Retinal pigment epithelial cell (primary cell): ENCODE data around the gene DNAJC15.
A peak's percentile ranks its signal among the peaks of the same experiment; 100 is the strongest.

ENCODE experiments used
- DNase-seq: peaks from one replicate; pipeline ENCODE4 v3.0.0-alpha.2; 2010; ENCODE audit warnings: low read depth
- H3K4me3 ChIP-seq: 2 replicates; pipeline ENCODE4 v1.5.1; 2011; ENCODE audit warnings: mild to moderate bottlenecking, low read length, control low read depth, moderate library complexity
- CTCF ChIP-seq: conservative IDR thresholded peaks from 2 replicates; pipeline ENCODE4 v1.5.1; 2011; ENCODE audit warnings: low read depth, low read length, control low read depth, inconsistent platforms

DNAJC15 gene

GRCh38 chr13:43141685-43142084 is 118.3 kb downstream of the DNAJC15 start:
- H3K4me3 ChIP-seq: no peak overlapping the region
- TF ChIP-seq CTCF: no peak
- DNase-seq: no peak

- H3K4me3 ChIP-seq: no peak overlapping the region
- no peak for DNase-seq
- no peak for TF ChIP-seq CTCF
Measured at GRCh38 chr13:43143591-43143990, 120.2 kb downstream of the DNAJC15 start.

DNA sequence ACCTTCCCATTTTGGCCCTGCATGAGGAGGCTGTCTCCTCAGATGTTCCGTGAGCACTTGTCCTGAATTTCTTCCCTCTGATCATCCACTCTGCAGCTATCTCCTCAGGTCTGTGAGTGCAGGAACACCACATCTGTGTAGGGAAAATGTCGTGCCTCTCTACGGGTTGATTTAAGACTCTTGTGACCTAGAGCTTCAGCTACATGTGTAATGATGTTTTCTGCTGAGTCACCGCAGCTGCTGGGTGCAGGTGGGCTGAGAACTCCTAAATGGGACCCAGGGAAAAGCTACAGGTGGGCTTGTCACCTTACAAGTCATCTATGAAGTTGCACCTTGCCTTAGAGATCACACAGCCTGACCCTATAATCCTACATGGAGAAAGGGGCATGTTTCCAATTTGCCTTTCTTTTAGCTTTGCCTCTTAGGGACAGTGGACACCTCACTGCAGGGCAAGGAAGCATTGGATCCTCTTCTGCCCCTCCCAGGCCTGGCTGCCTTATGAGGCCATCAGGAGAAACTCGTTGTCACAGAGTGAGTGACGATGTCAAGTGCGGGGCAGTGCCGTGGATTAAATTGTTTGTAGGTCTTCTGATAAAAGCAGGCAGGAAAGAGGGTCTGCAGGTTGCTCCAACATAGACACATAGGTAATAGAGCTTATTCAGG is 122.3 kb downstream of the DNAJC15 start:
- TF ChIP-seq CTCF: no peak
- DNase-seq: no peak
- no peak overlapping the region for H3K4me3 ChIP-seq

GRCh38 chr13:43146400-43146799 is 123.0 kb downstream of the DNAJC15 start:
- TF ChIP-seq CTCF: no peak
- no peak overlapping the region for H3K4me3 ChIP-seq
- no peak for DNase-seq

DNA sequence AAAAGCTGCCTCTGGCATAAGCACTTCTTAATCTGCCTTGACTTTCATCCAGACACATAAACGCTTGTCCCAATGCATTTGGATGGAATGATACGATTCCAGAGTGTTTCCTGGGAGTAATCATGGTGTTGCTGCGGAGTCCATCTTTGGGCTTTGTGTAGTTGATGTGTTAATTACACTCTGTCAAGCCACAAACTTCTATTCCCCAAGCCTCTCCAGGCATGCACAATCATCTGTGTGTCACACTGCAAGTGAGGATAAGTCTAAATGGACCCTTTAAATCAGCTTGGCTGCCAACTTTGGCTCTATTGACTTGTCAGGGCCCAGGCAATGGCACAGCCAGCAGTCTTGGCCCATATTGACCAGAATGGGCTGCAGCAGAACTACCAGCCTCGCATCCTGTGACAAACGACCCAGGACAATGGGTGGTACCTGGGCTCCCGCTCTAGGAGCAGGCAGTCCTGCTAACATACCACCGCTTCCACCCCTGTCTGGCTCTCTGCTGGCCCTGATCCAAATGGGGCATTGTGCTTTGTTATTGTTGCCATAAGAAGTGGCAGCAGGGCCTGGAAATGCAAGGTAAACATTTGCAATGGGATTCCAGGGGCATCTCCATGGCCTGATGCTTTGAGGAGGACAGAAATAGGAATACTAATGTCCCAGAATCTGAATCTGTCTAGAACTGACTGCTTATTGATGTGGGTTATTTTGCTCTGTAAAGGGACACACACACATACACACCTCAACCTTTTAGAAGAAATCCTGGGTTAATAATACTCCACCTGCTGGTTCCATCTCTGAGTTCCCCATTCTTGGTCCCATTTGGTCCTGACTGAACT is 127.2 kb downstream of the DNAJC15 start:
- DNase-seq: no peak
- no peak for TF ChIP-seq CTCF
- no peak overlapping the region for H3K4me3 ChIP-seq

DNA sequence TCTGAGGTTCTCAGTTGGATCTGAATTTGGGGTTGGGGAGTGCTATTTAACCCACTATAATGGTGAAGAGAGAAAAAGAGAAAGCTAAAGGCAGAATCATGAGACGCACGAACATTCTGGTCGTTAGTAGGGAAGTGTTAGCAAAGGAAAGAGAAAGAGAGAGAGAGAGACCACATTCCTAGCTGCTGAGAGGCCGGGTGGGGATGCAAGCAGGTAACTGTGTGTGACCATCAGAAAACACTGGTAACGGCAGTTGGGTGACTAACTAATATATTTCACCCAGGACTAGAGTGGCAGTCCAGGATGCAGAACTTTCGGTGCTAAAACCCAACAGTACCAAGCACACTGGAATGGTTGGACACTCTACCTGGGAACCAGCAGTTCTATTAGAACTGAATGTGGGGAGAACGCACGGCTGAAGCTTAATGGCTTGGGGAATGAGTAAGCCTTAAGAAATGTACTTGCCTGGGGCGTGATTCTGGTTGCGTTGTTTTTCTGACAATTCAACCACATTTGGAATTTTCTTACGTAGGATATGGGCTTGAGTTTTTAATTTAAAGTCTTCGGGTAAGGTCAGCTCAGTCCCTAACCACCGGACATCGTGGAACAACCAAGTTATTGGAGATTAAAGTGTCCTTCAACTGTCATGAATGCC is 130.2 kb downstream of the DNAJC15 start:
- peak; percentile 52 for DNase-seq
- no peak overlapping the region for H3K4me3 ChIP-seq
- TF ChIP-seq CTCF: no peak

- no peak for DNase-seq
- H3K4me3 ChIP-seq: no peak overlapping the region
- no peak for TF ChIP-seq CTCF
Measured at GRCh38 chr13:43154156-43154651, 130.8 kb downstream of the DNAJC15 start.
